ENCODE data around the gene SNAPC4.

SNAPC4 gene

GRCh38 chr9:136394312-136395019 lies 5.5 kb downstream of the SNAPC4 start:
- no peaks in the 10 kb centered on the region for H3F3A ChIP-seq (ENCODE audit: insufficient read depth)
- no peak overlapping the region for H3K4me2 ChIP-seq (ENCODE audit: low read depth, low read length, poor library complexity, severe bottlenecking)
- H3K36me3 ChIP-seq (ENCODE audit: low read length): no peaks in the 10 kb centered on the region; the same call in 1 of the 2 replicates
- H3K9ac ChIP-seq (ENCODE audit: low read length): no peak overlapping the region
- no peaks in the 10 kb centered on the region; the same call in 1 of the 2 replicates for H4K20me1 ChIP-seq (ENCODE audit: low read depth, low read length)
- H3K4me3 ChIP-seq (ENCODE audit: insufficient read depth, low read length, poor library complexity, severe bottlenecking): no peak overlapping the region
- H2AFZ ChIP-seq (ENCODE audit: low read depth, low read length, severe bottlenecking): no peak overlapping the region
- H3K27me3 ChIP-seq (ENCODE audit: low read length): no peaks in the 10 kb centered on the region
- no peak overlapping the region for H3K27ac ChIP-seq (ENCODE audit: low read depth, low read length)
- H3K9me3 ChIP-seq (ENCODE audit: insufficient read depth, low read length): no peaks in the 10 kb centered on the region
- H3K79me2 ChIP-seq (ENCODE audit: insufficient read depth, low read length): peaks cover 18% of the 10 kb centered on the region
- no peaks in the 10 kb centered on the region for H3K9me2 ChIP-seq (replicated peaks; ENCODE audit: insufficient read depth, low read length)
- TF ChIP-seq CTCF (IDR thresholded peaks at IDR 0.05; ENCODE audit: insufficient read depth, low read length, poor library complexity, severe bottlenecking) (no peak), EZH2phosphoT487 (conservative IDR thresholded peaks at IDR 0.05; ENCODE audit: low read length) (no peak)

GRCh38 chr9:136393531-136393930 lies 6.4 kb downstream of the SNAPC4 start:
- H3K27me3 ChIP-seq (ENCODE audit: low read length): no peaks in the 10 kb centered on the region
- H3F3A ChIP-seq (ENCODE audit: insufficient read depth): no peaks in the 10 kb centered on the region
- H4K20me1 ChIP-seq (ENCODE audit: low read depth, low read length): no peaks in the 10 kb centered on the region
- TF ChIP-seq EZH2phosphoT487 (conservative IDR thresholded peaks at IDR 0.05; ENCODE audit: low read length) (no peak), CTCF (IDR thresholded peaks at IDR 0.05; ENCODE audit: insufficient read depth, low read length, poor library complexity, severe bottlenecking) (no peak)
- no peak overlapping the region for H3K4me2 ChIP-seq (ENCODE audit: low read depth, low read length, poor library complexity, severe bottlenecking)
- H3K79me2 ChIP-seq (ENCODE audit: insufficient read depth, low read length): peaks cover 9% of the 10 kb centered on the region
- no peak overlapping the region for H3K4me3 ChIP-seq (ENCODE audit: insufficient read depth, low read length, poor library complexity, severe bottlenecking)
- no peak overlapping the region for H3K27ac ChIP-seq (ENCODE audit: low read depth, low read length)
- no peaks in the 10 kb centered on the region for H3K9me2 ChIP-seq (replicated peaks; ENCODE audit: insufficient read depth, low read length)
- no peak overlapping the region for H3K9ac ChIP-seq (ENCODE audit: low read length)
- no peak overlapping the region for H2AFZ ChIP-seq (ENCODE audit: low read depth, low read length, severe bottlenecking)
- no peaks in the 10 kb centered on the region for H3K9me3 ChIP-seq (ENCODE audit: insufficient read depth, low read length)
- H3K36me3 ChIP-seq (ENCODE audit: low read length): no peaks in the 10 kb centered on the region; the same call in 1 of the 2 replicates

GRCh38 chr9:136392538-136393449 lies 7.2 kb downstream of the SNAPC4 start:
- Histone ChIP-seq H3K9me3 (ENCODE audit: insufficient read depth, low read length) (no peaks in the 10 kb centered on the region), H3K4me3 (ENCODE audit: insufficient read depth, low read length, poor library complexity, severe bottlenecking) (no peak overlapping the region), H2AFZ (ENCODE audit: low read depth, low read length, severe bottlenecking) (no peak overlapping the region), H3K9ac (ENCODE audit: low read length) (no peak overlapping the region), H3K9me2 (replicated peaks; ENCODE audit: insufficient read depth, low read length) (no peaks in the 10 kb centered on the region), H3K79me2 (ENCODE audit: insufficient read depth, low read length) (peaks cover 1% of the 10 kb centered on the region; the same call in 1 of the 2 replicates), H3K36me3 (ENCODE audit: low read length) (no peaks in the 10 kb centered on the region; the same call in 1 of the 2 replicates), H3K27ac (ENCODE audit: low read depth, low read length) (no peak overlapping the region), H3F3A (ENCODE audit: insufficient read depth) (no peaks in the 10 kb centered on the region), H3K27me3 (ENCODE audit: low read length) (no peaks in the 10 kb centered on the region), H3K4me2 (ENCODE audit: low read depth, low read length, poor library complexity, severe bottlenecking) (no peak overlapping the region), H4K20me1 (ENCODE audit: low read depth, low read length) (no peaks in the 10 kb centered on the region)
- TF ChIP-seq CTCF (IDR thresholded peaks at IDR 0.05; ENCODE audit: insufficient read depth, low read length, poor library complexity, severe bottlenecking) (no peak), EZH2phosphoT487 (conservative IDR thresholded peaks at IDR 0.05; ENCODE audit: low read length) (no peak)
